Anterior cingulate cortex (tissue), 58 donors: ENCODE measurements around the gene FNDC7.

Experiments used
- DNase-seq, 58 donors: peaks; one replicate each; lab custom pipeline; 2025; lab: John Stamatoyannopoulos, UW

Gene FNDC7

GRCh38 chr1:108785880-108786279 is 73.2 kb downstream of the FNDC7 start:
- DNase-seq = no peak

DNA sequence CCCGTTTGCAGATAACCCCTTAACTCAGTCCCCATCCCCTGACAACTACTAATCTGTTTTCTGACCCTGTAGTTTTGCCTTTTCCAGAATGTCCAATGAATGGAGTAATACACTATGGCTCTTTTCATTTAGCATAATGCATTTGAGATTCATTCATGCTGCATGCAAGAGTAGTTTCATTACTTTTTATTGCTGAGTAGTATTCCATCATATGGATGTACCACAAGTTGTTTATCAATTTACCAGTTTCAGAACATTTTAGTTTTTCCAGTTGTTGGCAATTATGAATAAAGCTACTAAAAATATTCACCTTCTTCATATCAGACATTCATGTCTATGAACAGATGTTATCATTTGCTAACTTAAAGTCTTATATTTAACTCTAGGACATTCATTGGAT is 79.1 kb downstream of the FNDC7 start:
- no peak for DNase-seq
